Measurements from ENCODE around the gene TSPYL1.

The TSPYL1 gene

GRCh38 chr6:116265041-116265829 is 14.5 kb downstream of the TSPYL1 start:
- ATAC-seq (replicated peaks), result no peak
- H3K4me3 Mint-ChIP-seq, result no peak overlapping the region
- no peak for DNase-seq
- no peaks in the 10 kb centered on the region for H3K27me3 Mint-ChIP-seq
- peaks cover 8 to 12% of the 10 kb centered on the region in 2 donors for H3K9me3 Mint-ChIP-seq
- no peak overlapping the region for H3K27ac Mint-ChIP-seq
- peaks cover 40 to 53% of the 10 kb centered on the region in 2 donors for H3K36me3 Mint-ChIP-seq
- H3K4me1 Mint-ChIP-seq, result peaks cover 12 to 33% of the 10 kb centered on the region in 2 donors

GRCh38 chr6:116263353-116263752 is 16.4 kb downstream of the TSPYL1 start:
- ATAC-seq (replicated peaks) (no peak), DNase-seq (no peak)
- Mint-ChIP-seq H3K9me3 (peaks cover 10 to 12% of the 10 kb centered on the region in 2 donors), H3K27me3 (no peaks in the 10 kb centered on the region), H3K36me3 (peaks cover 40 to 63% of the 10 kb centered on the region in 2 donors), H3K4me1 (peaks cover 8 to 31% of the 10 kb centered on the region in 2 donors), H3K4me3 (no peak overlapping the region), H3K27ac (no peak overlapping the region)

- peaks cover 23 to 43% of the 10 kb centered on the region in 2 donors for H3K36me3 Mint-ChIP-seq
- DNase-seq, result no peak
Observed at GRCh38 chr6:116258520-116258919, 21.2 kb downstream of the TSPYL1 start.

GRCh38 chr6:116256694-116257093 is 23.0 kb downstream of the TSPYL1 start:
- peaks cover 0 to 2% of the 10 kb centered on the region in 2 donors for H3K9me3 Mint-ChIP-seq
- H3K36me3 Mint-ChIP-seq, result peaks cover 9 to 27% of the 10 kb centered on the region in 2 donors
- no peak overlapping the region for H3K27ac Mint-ChIP-seq
- H3K27me3 Mint-ChIP-seq, result no peaks in the 10 kb centered on the region
- no peak for ATAC-seq (replicated peaks)
- H3K4me3 Mint-ChIP-seq, result no peak overlapping the region
- DNase-seq, result no peak
- H3K4me1 Mint-ChIP-seq, result peaks cover 17 to 25% of the 10 kb centered on the region in 2 donors

More at GRCh38 chr6:116258520-116258919, 21.2 kb downstream of the TSPYL1 start:
- Mint-ChIP-seq H3K9me3 (peaks cover 8% of the 10 kb centered on the region in 2 donors), H3K4me3 (no peak overlapping the region), H3K27me3 (no peaks in the 10 kb centered on the region), H3K4me1 (peaks cover 6 to 17% of the 10 kb centered on the region in 2 donors), H3K27ac (no peak overlapping the region)
- ATAC-seq (replicated peaks), result no peak

GRCh38 chr6:116255246-116255800 is 24.4 kb downstream of the TSPYL1 start:
- Mint-ChIP-seq H3K36me3 (peaks cover 11 to 26% of the 10 kb centered on the region in 2 donors), H3K4me3 (no peak overlapping the region)

GRCh38 chr6:116254297-116255056 is 25.3 kb downstream of the TSPYL1 start:
- peaks cover 27 to 28% of the 10 kb centered on the region in 2 donors for H3K4me1 Mint-ChIP-seq
- H3K4me3 Mint-ChIP-seq, result no peak overlapping the region
- H3K9me3 Mint-ChIP-seq, result peaks cover 0 to under 1% of the 10 kb centered on the region in 2 donors
- H3K36me3 Mint-ChIP-seq, result peaks cover 13 to 21% of the 10 kb centered on the region in 2 donors
- ATAC-seq (replicated peaks) (peak in 1 of 2 donors; percentile 15), DNase-seq (no peak)
- no peak overlapping the region for H3K27ac Mint-ChIP-seq
- H3K27me3 Mint-ChIP-seq, result no peaks in the 10 kb centered on the region

More at GRCh38 chr6:116255246-116255800, 24.4 kb downstream of the TSPYL1 start:
- ATAC-seq (replicated peaks), result no peak
- no peak for DNase-seq
- no peaks in the 10 kb centered on the region for H3K27me3 Mint-ChIP-seq
- H3K9me3 Mint-ChIP-seq, result peaks cover 0 to 2% of the 10 kb centered on the region in 2 donors
- H3K27ac Mint-ChIP-seq, result no peak overlapping the region
- peaks cover 26 to 29% of the 10 kb centered on the region in 2 donors for H3K4me1 Mint-ChIP-seq

GRCh38 chr6:116253505-116254296 is 26.0 kb downstream of the TSPYL1 start, which contains the start of gene TSPYL4:
Gene TSPYL4 (minus strand): TSS chr6:116254075. CDS start chr6:116254008, 67 bp downstream.
- DNase-seq (peak; percentile 86), ATAC-seq (replicated peaks) (peak; percentile 99 to 100)
- H3K36me3 Mint-ChIP-seq, result peaks cover 13 to 18% of the 10 kb centered on the region in 2 donors
- H3K4me3 Mint-ChIP-seq, result no peak within 1 kb of the TSS
- no peaks in the 10 kb centered on the region for H3K27me3 Mint-ChIP-seq
- H3K9me3 Mint-ChIP-seq, result no peaks in the 10 kb centered on the region
- peaks cover 28 to 31% of the 10 kb centered on the region in 2 donors for H3K4me1 Mint-ChIP-seq
- no peak within 1 kb of the TSS for H3K27ac Mint-ChIP-seq

GRCh38 chr6:116253188-116253504 is 26.6 kb downstream of the TSPYL1 start:
- Mint-ChIP-seq H3K9me3 (no peaks in the 10 kb centered on the region), H3K4me1 (peaks cover 32 to 36% of the 10 kb centered on the region in 2 donors), H3K36me3 (peaks cover 13 to 22% of the 10 kb centered on the region in 2 donors), H3K4me3 (no peak overlapping the region), H3K27ac (no peak overlapping the region), H3K27me3 (no peaks in the 10 kb centered on the region)
- DNase-seq (no peak), ATAC-seq (replicated peaks) (no peak)

GRCh38 chr6:116251568-116252384 is 28.0 kb downstream of the TSPYL1 start:
- ATAC-seq (replicated peaks) (no peak), DNase-seq (no peak)
- Mint-ChIP-seq H3K27ac (no peak overlapping the region), H3K4me1 (peaks cover 31 to 37% of the 10 kb centered on the region in 2 donors), H3K4me3 (peak overlapping the region; percentile 8 to 60), H3K27me3 (no peaks in the 10 kb centered on the region), H3K36me3 (peaks cover 13 to 22% of the 10 kb centered on the region in 2 donors), H3K9me3 (no peaks in the 10 kb centered on the region)

GRCh38 chr6:116248577-116248976 is 31.2 kb downstream of the TSPYL1 start:
- Mint-ChIP-seq H3K9me3 (no peaks in the 10 kb centered on the region), H3K4me3 (no peak overlapping the region), H3K27ac (peak overlapping the region; percentile 26), H3K27me3 (no peaks in the 10 kb centered on the region), H3K36me3 (peaks cover 16 to 22% of the 10 kb centered on the region in 2 donors), H3K4me1 (peaks cover 31 to 37% of the 10 kb centered on the region in 2 donors)
- no peak for DNase-seq
- no peak for ATAC-seq (replicated peaks)

- Mint-ChIP-seq H3K27ac (no peak overlapping the region), H3K9me3 (no peaks in the 10 kb centered on the region), H3K27me3 (no peaks in the 10 kb centered on the region), H3K4me1 (peaks cover 26 to 32% of the 10 kb centered on the region in 2 donors), H3K36me3 (peaks cover 16 to 22% of the 10 kb centered on the region in 2 donors), H3K4me3 (no peak overlapping the region)
- no peak for DNase-seq
- peak; percentile 63 to 74 for ATAC-seq (replicated peaks)
Observed at GRCh38 chr6:116247285-116247684, 32.4 kb downstream of the TSPYL1 start.

- Mint-ChIP-seq H3K4me3 (no peak overlapping the region), H3K27ac (no peak overlapping the region), H3K36me3 (peaks cover 11 to 18% of the 10 kb centered on the region in 2 donors), H3K9me3 (no peaks in the 10 kb centered on the region), H3K4me1 (peaks cover 16 to 20% of the 10 kb centered on the region in 2 donors), H3K27me3 (no peaks in the 10 kb centered on the region)
- no peak for DNase-seq
- no peak for ATAC-seq (replicated peaks)
Observed at GRCh38 chr6:116246089-116246488, 33.6 kb downstream of the TSPYL1 start.

- H3K27ac Mint-ChIP-seq, result no peak overlapping the region
- DNase-seq (no peak), ATAC-seq (replicated peaks) (no peak)
- H3K27me3 Mint-ChIP-seq, result no peaks in the 10 kb centered on the region
- H3K36me3 Mint-ChIP-seq, result peaks cover 4 to 19% of the 10 kb centered on the region in 2 donors
- H3K4me1 Mint-ChIP-seq, result peaks cover 6 to 9% of the 10 kb centered on the region in 2 donors
- no peak overlapping the region for H3K4me3 Mint-ChIP-seq
- no peaks in the 10 kb centered on the region for H3K9me3 Mint-ChIP-seq
Observed at GRCh38 chr6:116244284-116244683, 35.4 kb downstream of the TSPYL1 start.
